PFSK-1 (cell line): ENCODE results near the gene DLGAP1.

Experiments
- POLR2AphosphoS5 ChIP-seq: IDR thresholded peaks from 2 replicates; pipeline ENCODE4 v1.6.1; 2012; ENCODE audit warnings: low read depth, mild to moderate bottlenecking, control low read depth, low read length, moderate library complexity
- SIN3A ChIP-seq: IDR thresholded peaks from 2 replicates; pipeline ENCODE4 v1.6.1; 2012; ENCODE audit warnings: mild to moderate bottlenecking, low read length, moderate library complexity, borderline replicate concordance; ENCODE audit not compliant: insufficient read depth
- TAF1 ChIP-seq: IDR thresholded peaks from 2 replicates; pipeline ENCODE4 v1.6.1; 2012; ENCODE audit warnings: low read length, control low read depth, borderline replicate concordance; ENCODE audit not compliant: insufficient read depth

- TF ChIP-seq TAF1 = no peak
- TF ChIP-seq POLR2AphosphoS5 = no peak
- no peak for TF ChIP-seq SIN3A
These were observed 697.7 kb downstream of the DLGAP1 start for GRCh38 chr18:3757361-3757760.
